Adrenal gland (tissue), 12 donors: ENCODE measurements around the gene CLEC16A. TPM values are rescaled to one million over a fixed set of nuclear protein-coding genes. Genes with fewer than 3 reads are reported as not detected.
A peak's percentile ranks its signal among the peaks of the same experiment; 100 is the strongest.

Experiments used
- DNase-seq, 7 donors: peaks; one replicate each; pipeline ENCODE4 v3.0.0-alpha.2; 2019 to 2020
- H3K27ac ChIP-seq, 5 donors: fragments of 200-600 bp; sonication (generic) in 4 of 5; 1 replicate in 3 of 5; 2 replicates in 2 of 5; pipeline versions ENCODE4 v1.5.1 to v1.8.0; 2016 to 2020; ENCODE audit warnings: mild to moderate bottlenecking in 1 of 5
- H3K27me3 ChIP-seq: fragments of 200-600 bp; 2 replicates; pipeline ENCODE4 v1.8.0; 2021
- H3K36me3 ChIP-seq, 2 donors: fragments of 200-600 bp; replicated peaks in 1 of 2; 1 replicate in 1 of 2; 2 replicates in 1 of 2; pipeline versions ENCODE4 v1.5.1 to v1.8.0; 2018 to 2022
- H3K4me1 ChIP-seq, 2 donors: fragments of 200-600 bp; replicated peaks in 1 of 2; 1 replicate in 1 of 2; 2 replicates in 1 of 2; pipeline versions ENCODE4 v1.5.1 to v1.8.0; 2018 to 2021
- H3K4me3 ChIP-seq, 4 donors: fragments of 200-600 bp; sonication (generic) in 3 of 4; one replicate each; pipeline ENCODE4 v1.5.1; 2016 to 2018
- H3K9me3 ChIP-seq, 3 donors: fragments of 200-600 bp; sonication (generic) in 1 of 3; replicated peaks in 1 of 3; 1 replicate in 2 of 3; 2 replicates in 1 of 3; pipeline versions ENCODE4 v1.5.1 to v1.8.0; 2016 to 2021
- POLR2A ChIP-seq, 2 donors: fragments of 450-650 bp; IDR thresholded peaks; one replicate each; pipeline ENCODE4 v1.6.1; 2017; ENCODE audit warnings: antibody characterized with exemption in 2 of 2, mild to moderate bottlenecking in 2 of 2, moderate library complexity in 1 of 2
- WGBS, 4 donors: extraction: QIAGEN DNeasy Blood & Tissue Kit in 2 of 4; methylation state at CpG; one replicate each; pipeline versions ENCODE4 v1.1.5 to v1.1.7; 2013 to 2017; 5-methylcytosine and 5-hydroxymethylcytosine counted together
- intact Hi-C, 2 donors: fragments of 100-400 bp; cut with DNase I; formaldehyde crosslinking; loops; one replicate each; pipeline versions ENCODE4 v1.14.1 to v1.15.0; 2022 to 2023
- polyA plus RNA-seq, 3 donors: library from polyadenylated mRNA; stranded (reverse); fragments of 200-250 nt in 2 of 3; fragments of 350-450 nt in 1 of 3; fragmentation: Illumina TruSeq in 1 of 3; extraction: RNeasy Lipid Tissue Mini Kit (QIAGEN cat#74804) in 1 of 3; gene quantifications; one replicate each; pipeline ENCODE4 v1.2.3, GENCODE V29; 2013 to 2014
- total RNA-seq, 9 donors: library from RNA; depleted of rRNA in 4 of 9; stranded (reverse); fragments of >200 nt in 4 of 9; fragments of 120-200 nt in 1 of 9; fragmentation: NEBNext Ultra II Directional in 1 of 9; extraction: Animal tissue kit (Norgen Biotek cat#: 25700) in 1 of 9; gene quantifications; one replicate each; pipeline versions ENCODE4 v1.1.0 to v1.2.4, GENCODE V29; 2013 to 2023
- TF ChIP-seq, protein P1 (sequence below), 6 experiments: fragments of 450-650 bp in 4 of 6; fragments of 200-600 bp in 2 of 6; sonication (generic) in 1 of 6; IDR thresholded peaks; 1 replicate in 5 of 6; 2 replicates in 1 of 6; pipeline versions ENCODE4 v1.5.1 to v1.8.0; 2016 to 2021; ENCODE audit warnings: antibody characterized with exemption in 6 of 6, mild to moderate bottlenecking in 2 of 6, moderate library complexity in 1 of 6
- donor health status: healthy with polysubstance abuse.
- donor health status: Bipolar disorder and iron deficiency.
- donor health status: DM: yes; HTN: yes; CAD: no.
- donor health status: DM: no; HTN: no; CAD: no.
- donor health status: DM: no; HTN: no; CAD: no.
- donor health status: DM: yes; HTN: yes; CAD: no.

Gene CLEC16A
- total and polyA plus RNA-seq, 12 donors: 14.0 to 37.2 (median 27.6) TPM

DNA sequence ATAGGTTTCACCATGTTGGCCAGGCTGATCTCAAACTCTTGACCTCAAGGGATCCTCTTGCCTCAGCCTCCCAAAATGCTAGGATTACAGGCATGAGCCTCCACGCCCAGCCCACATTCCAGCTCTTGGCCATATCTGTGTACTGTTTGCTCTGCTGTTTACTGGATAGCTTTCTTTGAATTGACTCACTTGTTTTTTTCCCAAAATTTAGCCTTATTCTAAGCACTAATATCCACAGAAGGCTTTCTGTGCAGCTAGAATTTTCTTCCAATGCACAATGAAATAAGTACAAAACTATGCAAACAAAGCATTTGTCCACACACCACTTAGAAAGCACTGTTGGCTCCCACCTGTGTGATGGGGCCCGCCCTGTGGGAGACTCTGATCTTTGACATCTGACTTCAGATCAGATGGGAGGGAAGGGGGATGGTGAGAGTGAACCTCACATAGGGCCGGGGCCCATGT is 72.2 kb downstream of the CLEC16A start:
- Histone ChIP-seq H3K27ac (peak overlapping the region in 2 of 5 donors; percentile 24 to 61), H3K27me3 (no peaks in the 10 kb centered on the region), H3K36me3 (no peaks in the 10 kb centered on the region), H3K4me3 (no peak overlapping the region), H3K9me3 (no peaks in the 10 kb centered on the region), H3K4me1 (peaks cover 12 to 19% of the 10 kb centered on the region in 2 donors)
- intact Hi-C loops: no loop called here
- WGBS, 4 donors: 76 to 94% (median 85%) methylated on average over 2 to 3 of the region's 3 CpGs
- no peak for TF ChIP-seq POLR2A (IDR thresholded peaks at IDR 0.05)
- DNase-seq: no peak

DNA sequence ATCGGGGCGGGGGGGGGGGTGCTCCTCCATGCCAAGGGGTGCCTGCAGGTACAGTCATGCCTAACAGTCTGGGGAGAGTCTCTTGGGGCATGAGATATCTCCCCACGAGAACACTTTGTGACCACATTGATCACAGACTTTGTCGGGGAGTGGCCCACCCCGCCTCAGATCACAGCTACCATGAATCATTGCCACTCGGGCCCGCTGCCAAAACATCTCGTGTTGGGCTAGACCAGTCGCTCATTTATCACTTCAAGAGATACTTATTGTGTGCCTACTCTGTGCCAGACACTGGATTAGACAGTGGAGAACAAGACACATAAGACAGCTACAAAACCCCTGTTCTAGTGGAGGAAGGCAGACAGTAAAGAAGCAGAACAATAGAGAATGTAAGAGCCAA is 72.6 kb downstream of the CLEC16A start:
- no peak for TF ChIP-seq POLR2A (IDR thresholded peaks at IDR 0.05)
- TF ChIP-seq, protein P1, sequence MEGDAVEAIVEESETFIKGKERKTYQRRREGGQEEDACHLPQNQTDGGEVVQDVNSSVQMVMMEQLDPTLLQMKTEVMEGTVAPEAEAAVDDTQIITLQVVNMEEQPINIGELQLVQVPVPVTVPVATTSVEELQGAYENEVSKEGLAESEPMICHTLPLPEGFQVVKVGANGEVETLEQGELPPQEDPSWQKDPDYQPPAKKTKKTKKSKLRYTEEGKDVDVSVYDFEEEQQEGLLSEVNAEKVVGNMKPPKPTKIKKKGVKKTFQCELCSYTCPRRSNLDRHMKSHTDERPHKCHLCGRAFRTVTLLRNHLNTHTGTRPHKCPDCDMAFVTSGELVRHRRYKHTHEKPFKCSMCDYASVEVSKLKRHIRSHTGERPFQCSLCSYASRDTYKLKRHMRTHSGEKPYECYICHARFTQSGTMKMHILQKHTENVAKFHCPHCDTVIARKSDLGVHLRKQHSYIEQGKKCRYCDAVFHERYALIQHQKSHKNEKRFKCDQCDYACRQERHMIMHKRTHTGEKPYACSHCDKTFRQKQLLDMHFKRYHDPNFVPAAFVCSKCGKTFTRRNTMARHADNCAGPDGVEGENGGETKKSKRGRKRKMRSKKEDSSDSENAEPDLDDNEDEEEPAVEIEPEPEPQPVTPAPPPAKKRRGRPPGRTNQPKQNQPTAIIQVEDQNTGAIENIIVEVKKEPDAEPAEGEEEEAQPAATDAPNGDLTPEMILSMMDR (IDR thresholded peaks at IDR 0.05): no peak
- DNase-seq: peak; percentile 73 to 94 (median 87)
- no peak overlapping the region for H3K4me3 ChIP-seq
- no peaks in the 10 kb centered on the region for H3K27me3 ChIP-seq
- WGBS, 4 donors: 28 to 57% (median 35%) methylated on average over 7 to 9 of the region's 9 CpGs
- intact Hi-C loops: no loop called here
- no peaks in the 10 kb centered on the region for H3K9me3 ChIP-seq
- H3K36me3 ChIP-seq: no peaks in the 10 kb centered on the region
- peaks cover 11 to 19% of the 10 kb centered on the region in 2 donors for H3K4me1 ChIP-seq
- H3K27ac ChIP-seq: peak overlapping the region in 2 of 5 donors; percentile 24 to 61

DNA sequence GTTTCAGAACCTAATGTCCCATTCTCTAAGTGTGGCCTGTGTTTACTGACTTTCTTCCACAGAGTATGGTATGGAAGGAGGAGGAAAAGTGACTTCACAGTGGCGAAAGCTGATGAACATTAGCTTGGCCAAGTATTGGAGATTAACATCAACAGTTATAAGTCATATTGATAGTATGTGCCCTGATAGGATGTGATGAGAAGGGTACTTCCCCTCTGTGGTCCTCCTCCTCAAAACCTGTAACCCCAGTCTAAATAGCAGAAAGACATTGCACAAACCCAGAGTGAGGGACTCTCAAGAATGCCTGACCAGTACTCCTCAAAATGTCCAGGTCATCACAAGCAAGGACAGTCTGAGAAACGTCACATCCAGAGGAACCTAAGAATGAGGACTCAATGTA is 73.1 kb downstream of the CLEC16A start:
- intact Hi-C loops: no loop called here
- WGBS, 4 donors: 80 to 83% (median 82%) methylated on average over 2 of the region's 2 CpGs
- TF ChIP-seq POLR2A (IDR thresholded peaks at IDR 0.05): no peak
- TF ChIP-seq, protein P1 (IDR thresholded peaks at IDR 0.05): no peak
- no peaks in the 10 kb centered on the region for H3K36me3 ChIP-seq
- peaks cover 11 to 19% of the 10 kb centered on the region in 2 donors for H3K4me1 ChIP-seq
- no peak overlapping the region for H3K4me3 ChIP-seq
- H3K27me3 ChIP-seq: no peaks in the 10 kb centered on the region
- no peak for DNase-seq
- H3K27ac ChIP-seq: peak overlapping the region in 2 of 5 donors; percentile 24 to 61
- no peaks in the 10 kb centered on the region for H3K9me3 ChIP-seq

DNA sequence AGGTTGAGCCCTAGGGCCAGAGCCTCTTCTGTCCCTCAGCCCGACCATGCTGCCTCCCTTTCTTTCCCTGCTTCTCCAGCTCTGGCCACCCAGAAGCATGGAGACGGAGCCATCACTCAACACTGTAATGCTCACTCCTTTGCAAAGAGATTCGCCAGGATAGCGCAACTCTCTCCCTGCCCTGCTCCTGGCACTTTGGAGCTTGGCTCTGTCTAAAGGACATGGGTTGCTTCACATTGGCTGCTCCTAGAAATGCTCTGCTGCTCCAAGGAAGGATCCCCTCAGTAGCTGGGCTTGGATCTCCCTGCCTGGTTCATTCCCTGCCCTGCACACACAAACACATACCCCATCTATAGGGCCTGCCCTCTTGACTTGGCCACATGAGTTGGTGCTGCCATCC is 76.0 kb downstream of the CLEC16A start:
- TF ChIP-seq POLR2A (IDR thresholded peaks at IDR 0.05): no peak
- TF ChIP-seq, protein P1 (IDR thresholded peaks at IDR 0.05): no peak
- peaks cover 11 to 19% of the 10 kb centered on the region in 2 donors for H3K4me1 ChIP-seq
- H3K27me3 ChIP-seq: no peaks in the 10 kb centered on the region
- DNase-seq: no peak
- H3K9me3 ChIP-seq: no peaks in the 10 kb centered on the region
- no peak overlapping the region for H3K27ac ChIP-seq
- no peak overlapping the region for H3K4me3 ChIP-seq
- intact Hi-C loops: no loop called here
- 89 to 100% (median 93%) methylated on average over 3 to 4 of the region's 4 CpGs for WGBS, 4 donors
- no peaks in the 10 kb centered on the region for H3K36me3 ChIP-seq
